HG02840 (cell line): Measurements from ENCODE around the gene OTOP3.

Experiments
- ATAC-seq: cut with Tn5 transposase; IDR thresholded peaks from one replicate; pipeline ENCODE4 v1.9.1; 2021; ENCODE audit warnings: mild to moderate bottlenecking, moderate library complexity, moderate number of reproducible peaks; ENCODE audit not compliant: unreplicated experiment, low FRiP score

OTOP3 gene

DNA sequence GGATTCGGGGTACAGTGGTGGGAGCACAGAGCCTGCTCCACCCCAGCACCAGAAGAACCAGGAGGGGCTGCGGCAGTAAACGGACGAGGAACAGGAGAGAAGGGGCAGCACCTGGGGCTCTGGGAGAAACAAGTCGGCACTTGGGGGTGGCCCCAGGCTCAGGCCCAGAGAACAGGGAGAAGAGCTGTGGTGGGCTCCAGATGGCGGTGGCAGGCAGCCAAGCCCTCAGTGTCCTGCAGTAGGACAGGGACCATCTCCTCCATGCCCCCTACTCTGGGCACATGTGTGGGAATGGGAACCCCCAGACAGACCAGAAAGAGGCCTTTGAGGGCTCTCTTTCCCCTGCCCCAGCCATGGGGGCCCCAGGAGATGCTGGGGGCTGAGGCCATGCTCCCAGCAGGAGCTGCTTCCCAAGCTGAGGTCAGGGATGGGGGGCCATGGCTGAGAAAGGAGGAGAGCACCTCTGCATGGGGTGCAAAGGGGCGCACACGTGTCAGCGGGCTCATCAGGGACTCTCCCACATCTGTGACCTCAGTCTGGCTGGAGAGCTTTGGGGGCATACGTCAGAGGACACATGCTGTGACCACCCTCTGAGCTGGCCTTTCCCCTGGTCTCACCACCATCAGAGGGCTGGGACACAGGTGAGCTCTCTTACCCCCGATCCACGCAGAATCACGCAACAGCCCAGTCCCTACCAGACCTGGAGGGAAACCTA lies 19.4 kb upstream of the OTOP3 start:
- no peak for ATAC-seq

DNA sequence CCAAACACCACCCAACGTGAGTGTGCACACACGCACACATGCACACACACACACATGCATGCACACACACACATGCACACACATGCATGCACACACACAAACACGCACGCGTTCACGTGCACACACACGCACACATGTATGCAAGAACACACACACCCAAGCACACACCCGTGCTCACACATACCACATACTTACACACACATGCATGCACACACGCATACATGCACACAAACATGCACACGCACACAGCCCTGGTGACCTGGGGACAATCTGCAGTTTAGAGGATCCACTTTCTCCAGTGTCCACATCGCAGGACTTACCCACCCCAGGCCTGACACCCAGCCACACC lies 18.9 kb upstream of the OTOP3 start:
- ATAC-seq: no peak

DNA sequence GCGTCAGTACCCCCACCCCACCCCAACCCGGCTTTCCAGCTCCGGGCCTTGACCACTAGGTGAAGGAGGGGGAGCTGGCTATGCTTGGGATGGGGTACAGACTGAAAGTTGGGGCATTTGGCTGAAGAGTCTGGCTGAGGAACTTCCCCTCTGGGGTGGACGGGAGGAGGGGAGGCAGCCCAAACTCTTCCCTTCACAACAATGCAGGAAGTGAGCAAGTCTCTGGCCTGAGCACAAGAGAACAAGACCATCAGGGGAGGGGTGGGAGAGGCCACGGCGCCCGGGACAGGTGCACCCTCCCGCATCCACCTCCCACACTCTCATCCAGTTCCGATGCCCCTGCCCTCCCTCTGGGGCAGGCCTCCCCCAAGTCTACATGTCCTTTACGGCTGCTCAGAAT lies 18.3 kb upstream of the OTOP3 start:
- no peak for ATAC-seq

- ATAC-seq: no peak
Measured at GRCh38 chr17:74918906-74919305, 16.8 kb upstream of the OTOP3 start.

DNA sequence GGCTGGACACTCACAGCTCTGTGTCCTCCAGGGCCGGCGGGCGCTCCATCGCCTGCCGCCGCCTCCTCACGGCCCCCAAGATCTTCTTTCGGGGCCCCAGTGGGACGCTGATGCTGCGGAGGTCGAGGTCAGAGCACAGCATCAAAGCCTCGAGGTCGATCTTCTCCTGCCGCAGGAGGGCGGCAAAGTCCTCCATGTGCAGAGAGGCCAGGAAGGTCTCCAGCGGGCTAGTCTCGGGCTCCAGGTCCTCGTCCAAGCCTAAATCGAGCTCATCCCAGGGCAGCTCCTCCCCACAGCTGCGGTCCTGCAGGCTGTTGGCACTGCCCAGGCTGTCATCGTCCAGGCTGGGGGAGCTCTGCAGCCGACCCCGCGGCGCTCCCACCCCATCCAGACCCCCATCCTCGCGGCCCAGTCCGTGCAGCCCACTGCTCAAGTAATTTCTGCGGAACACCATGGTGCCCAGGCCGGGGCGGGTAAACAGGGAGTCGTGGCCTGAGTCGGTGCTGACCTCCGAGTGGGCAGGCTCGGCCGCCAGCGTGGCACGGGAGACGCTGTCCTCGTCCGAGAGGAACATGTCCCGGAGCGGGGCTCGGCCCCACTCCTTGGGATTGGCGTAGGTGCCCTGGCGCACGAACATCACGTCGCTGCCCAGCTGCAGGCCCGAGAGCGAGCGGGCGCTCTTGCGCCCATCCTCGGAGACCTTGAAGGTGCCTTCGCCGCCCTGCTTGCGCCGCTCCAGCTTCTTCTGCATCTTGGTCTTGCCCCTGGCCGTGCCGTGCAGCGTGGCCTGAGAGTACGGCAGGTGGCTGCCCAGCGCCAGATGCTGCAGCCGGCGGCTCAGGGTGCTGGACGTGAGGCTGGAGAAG lies 16.0 kb upstream of the OTOP3 start:
- no peak for ATAC-seq

DNA sequence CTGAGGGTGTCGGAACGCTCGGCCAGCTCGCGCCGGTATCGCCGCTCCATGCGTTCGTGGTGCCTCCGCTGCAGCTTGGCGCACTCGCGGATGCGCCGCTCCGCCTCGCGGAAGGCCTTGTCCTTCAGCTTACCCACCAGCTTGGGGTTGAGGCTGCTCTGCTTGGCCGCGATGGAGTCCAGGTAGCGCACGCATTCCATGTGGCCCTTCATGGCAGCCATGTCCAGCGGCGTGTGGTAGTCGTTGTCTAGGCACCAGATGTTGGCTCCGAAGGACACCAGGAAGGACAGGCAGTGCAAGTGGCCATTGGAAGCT lies 15.4 kb upstream of the OTOP3 start:
- ATAC-seq: no peak

GRCh38 chr17:74920642-74921025 lies 15.1 kb upstream of the OTOP3 start:
- ATAC-seq: no peak

GRCh38 chr17:74921026-74921681 lies 14.5 kb upstream of the OTOP3 start:
- no peak for ATAC-seq

- ATAC-seq: no peak
Measured at GRCh38 chr17:74921769-74922168, 13.9 kb upstream of the OTOP3 start.

DNA sequence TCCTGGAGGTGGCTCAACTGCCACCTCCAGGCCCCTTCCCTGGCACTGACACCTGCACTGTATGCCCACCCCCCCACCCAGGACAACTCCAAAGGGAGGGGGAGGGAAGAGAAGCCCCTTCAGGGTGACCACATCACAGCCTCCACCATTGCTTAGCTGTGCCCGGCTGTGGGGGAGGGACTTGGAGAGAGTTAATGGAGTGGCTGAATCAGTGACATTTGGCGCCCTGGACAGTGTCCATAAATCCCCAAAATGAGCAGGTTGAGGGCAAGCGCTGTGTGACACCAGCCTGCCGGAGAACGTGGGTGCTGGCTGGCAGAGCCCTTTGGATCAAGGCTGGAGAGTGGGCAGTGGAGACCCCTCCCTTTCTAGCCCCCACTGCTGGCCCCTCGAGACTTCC lies 13.5 kb upstream of the OTOP3 start:
- no peak for ATAC-seq

DNA sequence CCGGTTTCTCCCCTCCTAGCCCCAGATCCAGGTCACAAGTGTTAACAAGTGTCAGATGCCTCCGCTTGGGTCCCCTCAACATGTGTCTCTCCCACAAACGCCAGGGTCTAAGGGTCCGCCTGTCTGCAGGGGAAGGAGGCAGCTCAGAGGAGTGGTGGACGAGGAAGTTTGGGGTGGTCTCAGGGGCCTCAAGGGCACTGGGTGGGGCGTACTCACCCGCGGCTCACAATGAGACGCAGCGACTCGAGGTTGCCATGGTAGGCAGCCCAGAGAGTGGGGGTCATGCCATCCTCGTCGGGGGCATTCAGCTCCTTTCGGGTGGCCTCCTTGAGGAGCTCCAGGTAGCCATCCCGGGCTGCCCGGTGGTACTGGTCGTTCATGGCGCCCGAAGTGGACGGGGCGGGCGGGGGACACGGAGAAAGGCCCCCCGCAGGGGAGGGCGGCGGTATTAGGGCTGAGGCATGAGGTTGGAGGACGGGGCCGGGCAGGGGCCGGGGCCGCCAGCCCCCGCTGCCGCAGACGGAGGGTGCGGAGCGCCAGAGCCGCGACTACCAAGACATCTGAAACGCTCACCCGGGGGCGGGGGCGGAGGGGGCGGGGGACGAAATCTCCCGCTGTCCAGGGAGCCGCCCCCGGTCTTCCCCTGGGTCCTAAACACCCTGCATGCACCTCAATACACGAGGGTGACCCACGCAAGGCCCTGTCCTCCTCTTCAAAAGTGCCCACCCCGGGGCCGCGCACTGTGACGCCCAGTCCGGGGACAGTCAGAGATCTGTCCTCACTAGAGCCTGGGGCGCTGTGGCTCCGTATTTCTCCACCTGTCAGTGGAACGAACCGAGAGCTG lies 12.8 kb upstream of the OTOP3 start, which contains the start of gene USH1G:
Gene USH1G (minus strand): TSS at position 562 of the 844 bp plus-strand sequence. CDS start 182 bp downstream, at position 380.
- no peak for ATAC-seq

DNA sequence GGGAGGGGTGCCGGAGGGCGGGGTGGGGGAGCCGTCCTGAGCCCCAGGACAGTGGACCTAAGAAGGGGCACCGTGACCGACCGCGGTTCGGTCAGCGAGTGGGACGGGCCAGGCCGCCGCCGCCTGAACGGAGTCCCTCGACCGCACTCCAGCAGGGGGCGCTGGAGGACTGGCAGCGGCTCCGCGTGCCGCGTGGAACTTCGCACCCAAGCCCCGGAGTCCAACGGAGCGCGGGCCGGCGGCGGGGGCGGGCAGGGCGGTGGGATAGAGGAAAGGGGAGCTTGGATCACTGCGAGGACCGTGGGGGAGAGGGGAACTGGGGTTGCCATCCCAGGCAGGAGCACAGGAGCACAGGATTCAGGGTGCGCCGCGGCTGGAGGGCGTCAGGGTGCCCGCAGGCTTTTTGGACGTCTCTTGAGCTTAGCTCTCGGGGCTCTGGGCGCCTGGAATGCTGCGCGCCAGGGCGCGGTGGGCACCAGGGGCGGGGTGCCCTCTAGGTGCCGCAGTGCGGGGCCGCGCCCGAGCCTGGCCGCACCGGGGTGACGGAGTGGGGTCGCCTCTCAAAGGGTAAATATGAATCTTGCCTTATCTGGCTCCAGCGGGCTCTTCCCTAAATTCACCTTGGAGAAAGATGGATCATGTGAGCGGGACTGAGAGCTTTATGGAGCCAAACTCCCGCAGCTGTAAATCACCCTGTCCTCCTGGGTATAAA lies 12.0 kb upstream of the OTOP3 start:
- ATAC-seq: no peak

DNA sequence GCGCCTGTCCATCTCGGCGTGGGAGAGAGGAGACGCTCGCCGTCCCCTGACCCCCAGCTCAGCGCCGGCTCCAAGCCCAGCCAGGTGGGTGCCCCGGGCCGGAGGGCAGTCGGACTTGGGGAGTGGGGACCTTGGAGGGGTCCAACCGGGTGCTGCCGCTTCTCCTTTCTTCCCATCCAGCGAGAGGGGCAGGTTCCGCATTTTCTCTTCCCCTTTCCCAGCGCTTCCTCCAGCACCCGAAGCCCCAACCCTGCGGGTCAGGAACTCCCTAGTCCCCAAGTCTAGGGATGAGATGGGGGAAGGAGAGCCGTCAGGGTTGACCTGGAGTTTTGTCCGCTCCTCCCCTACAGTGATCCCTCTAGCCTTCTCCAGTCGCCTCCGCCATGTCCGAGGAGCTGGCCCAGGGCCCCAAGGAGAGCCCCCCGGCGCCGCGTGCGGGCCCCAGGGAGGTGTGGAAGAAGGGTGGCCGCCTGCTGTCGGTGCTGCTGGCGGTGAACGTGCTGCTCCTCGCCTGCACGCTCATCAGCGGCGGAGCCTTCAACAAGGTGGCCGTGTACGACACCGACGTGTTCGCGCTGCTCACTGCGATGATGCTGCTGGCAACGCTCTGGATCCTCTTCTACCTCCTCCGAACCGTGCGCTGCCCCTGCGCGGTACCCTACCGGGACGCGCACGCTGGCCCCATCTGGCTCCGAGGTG lies 11.3 kb upstream of the OTOP3 start, which contains the start of gene OTOP2:
Gene OTOP2 (plus strand): TSS at position 24 of the 699 bp plus-strand sequence. CDS start 360 bp downstream, at position 384.
- no peak for ATAC-seq

DNA sequence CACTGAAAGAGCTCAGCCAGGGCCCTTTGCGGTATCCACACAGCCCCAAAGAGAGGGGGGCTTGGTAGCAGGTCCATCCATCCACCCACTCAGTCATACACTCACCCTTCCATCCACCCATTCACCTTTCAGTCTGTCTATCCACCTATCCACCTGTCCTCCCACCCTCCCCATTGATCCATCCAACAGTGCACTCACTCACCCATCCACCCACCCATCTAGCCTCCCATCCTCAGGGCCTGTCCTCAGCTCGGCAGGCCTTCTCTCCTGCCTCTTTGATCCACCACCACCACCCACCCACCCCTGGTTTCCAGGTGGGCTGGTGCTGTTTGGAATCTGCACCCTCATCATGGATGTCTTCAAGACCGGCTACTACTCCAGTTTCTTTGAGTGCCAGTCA lies 10.5 kb upstream of the OTOP3 start:
- ATAC-seq: no peak

DNA sequence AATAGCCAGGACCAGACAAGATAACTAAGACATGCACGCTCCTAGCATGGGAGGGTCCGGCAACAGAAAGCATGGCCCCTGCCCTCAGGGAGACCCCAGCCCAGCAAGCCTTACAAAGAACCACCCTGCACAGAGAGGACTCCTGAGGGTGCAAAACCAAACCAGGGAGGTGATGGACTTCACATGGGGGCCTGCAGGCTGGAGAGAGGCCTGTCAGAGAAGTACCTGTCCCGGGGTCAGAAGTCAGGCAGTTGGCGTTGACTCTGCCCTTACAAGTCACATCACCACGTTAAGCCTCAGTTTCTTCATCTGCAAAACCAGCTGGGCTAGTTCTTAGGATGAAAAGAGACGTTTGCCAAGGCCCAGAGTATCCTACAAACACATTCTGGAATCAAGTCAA lies 6.9 kb upstream of the OTOP3 start:
- no peak for ATAC-seq

DNA sequence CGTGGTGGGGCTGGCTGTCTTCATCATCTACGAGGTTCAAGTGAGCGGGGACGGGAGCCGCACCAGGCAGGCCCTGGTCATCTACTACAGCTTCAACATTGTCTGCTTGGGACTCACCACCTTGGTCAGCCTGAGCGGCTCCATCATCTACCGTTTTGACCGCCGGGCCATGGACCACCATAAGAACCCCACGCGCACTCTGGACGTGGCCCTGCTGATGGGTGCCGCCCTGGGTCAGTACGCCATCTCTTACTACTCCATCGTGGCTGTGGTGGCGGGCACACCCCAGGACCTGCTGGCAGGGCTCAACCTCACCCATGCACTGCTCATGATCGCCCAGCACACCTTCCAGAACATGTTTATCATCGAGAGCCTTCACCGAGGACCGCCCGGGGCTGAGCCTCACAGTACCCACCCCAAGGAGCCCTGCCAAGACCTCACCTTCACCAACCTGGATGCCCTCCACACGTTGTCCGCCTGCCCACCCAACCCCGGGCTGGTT lies 5.1 kb upstream of the OTOP3 start:
- ATAC-seq: no peak

DNA sequence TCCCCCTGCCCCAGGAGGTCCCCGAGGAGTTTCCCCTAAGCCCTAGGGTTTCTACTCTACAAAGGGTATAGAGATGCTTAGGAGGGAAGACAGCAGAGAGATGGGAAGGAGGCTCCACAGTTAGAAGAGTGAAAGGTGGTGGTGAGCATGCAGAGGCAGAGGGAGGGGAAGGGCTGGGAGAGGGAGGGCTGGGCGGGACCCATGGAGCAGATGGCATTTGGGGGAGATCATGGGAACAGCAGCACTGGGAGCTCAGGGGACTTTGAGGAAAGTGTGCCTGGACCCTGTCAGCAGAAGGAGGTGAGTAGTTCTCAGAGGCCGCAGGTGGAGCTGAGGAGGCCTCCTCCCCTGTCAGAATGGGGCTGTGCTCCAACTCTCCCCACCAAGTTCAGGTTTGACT lies 650 bp upstream of the OTOP3 start:
- ATAC-seq: no peak

- no peak for ATAC-seq
Measured at GRCh38 chr17:74936470-74936799, 737 bp downstream of the OTOP3 start.
